Measurements from ENCODE around the gene GAA.

Gene GAA

DNA sequence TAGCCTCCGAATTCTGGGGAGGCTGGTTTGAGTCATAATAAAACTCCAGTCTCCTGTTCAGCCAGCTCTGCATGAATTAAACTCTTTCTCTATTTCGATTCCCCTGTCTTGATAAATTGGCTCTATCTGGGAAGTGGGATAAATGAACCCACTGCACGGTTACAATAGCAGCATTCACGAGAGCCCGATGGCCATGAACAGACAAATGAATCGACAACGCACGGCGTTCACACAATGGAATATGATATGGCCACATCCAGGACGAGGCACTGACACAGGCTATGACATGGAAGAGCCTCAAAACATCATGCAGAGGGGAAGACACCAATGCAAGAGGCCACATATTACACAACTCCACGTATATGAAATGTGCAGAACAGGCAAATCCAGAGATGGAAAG is 62.8 kb downstream of the GAA start:
- H3K4me3 ChIP-seq (ENCODE audit: low read depth, low read length) = no peak overlapping the region
- TF ChIP-seq, protein P1, sequence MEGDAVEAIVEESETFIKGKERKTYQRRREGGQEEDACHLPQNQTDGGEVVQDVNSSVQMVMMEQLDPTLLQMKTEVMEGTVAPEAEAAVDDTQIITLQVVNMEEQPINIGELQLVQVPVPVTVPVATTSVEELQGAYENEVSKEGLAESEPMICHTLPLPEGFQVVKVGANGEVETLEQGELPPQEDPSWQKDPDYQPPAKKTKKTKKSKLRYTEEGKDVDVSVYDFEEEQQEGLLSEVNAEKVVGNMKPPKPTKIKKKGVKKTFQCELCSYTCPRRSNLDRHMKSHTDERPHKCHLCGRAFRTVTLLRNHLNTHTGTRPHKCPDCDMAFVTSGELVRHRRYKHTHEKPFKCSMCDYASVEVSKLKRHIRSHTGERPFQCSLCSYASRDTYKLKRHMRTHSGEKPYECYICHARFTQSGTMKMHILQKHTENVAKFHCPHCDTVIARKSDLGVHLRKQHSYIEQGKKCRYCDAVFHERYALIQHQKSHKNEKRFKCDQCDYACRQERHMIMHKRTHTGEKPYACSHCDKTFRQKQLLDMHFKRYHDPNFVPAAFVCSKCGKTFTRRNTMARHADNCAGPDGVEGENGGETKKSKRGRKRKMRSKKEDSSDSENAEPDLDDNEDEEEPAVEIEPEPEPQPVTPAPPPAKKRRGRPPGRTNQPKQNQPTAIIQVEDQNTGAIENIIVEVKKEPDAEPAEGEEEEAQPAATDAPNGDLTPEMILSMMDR (IDR thresholded peaks at IDR 0.05; ENCODE audit: control insufficient read depth, extremely low read depth, insufficient read depth) = no peak
- DNase-seq (ENCODE audit: low read depth) = no peak

DNA sequence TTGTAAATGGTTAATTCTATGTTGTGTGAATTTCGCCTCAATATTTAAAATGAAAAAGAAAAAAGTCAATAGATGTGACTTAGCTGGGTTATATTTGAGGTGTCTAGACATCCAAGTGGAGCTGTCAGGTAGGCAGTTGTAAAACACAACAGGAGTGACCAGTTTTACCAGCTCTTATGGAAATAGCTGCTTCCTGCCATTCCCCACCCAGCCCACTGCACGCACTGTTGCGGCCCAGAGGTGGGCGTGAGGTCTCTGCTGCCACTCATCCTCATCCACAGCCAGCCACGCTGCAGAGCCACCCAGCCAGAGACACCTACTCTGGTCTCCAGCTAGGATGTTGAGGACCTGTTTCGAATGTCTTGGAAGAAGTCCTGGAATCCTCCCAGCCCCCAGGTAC is 65.1 kb downstream of the GAA start:
- peak; percentile 62 for DNase-seq (ENCODE audit: low read depth)
- H3K4me3 ChIP-seq (ENCODE audit: low read depth, low read length) = no peak overlapping the region
- TF ChIP-seq, protein P1 (IDR thresholded peaks at IDR 0.05; ENCODE audit: control insufficient read depth, extremely low read depth, insufficient read depth) = no peak

DNA sequence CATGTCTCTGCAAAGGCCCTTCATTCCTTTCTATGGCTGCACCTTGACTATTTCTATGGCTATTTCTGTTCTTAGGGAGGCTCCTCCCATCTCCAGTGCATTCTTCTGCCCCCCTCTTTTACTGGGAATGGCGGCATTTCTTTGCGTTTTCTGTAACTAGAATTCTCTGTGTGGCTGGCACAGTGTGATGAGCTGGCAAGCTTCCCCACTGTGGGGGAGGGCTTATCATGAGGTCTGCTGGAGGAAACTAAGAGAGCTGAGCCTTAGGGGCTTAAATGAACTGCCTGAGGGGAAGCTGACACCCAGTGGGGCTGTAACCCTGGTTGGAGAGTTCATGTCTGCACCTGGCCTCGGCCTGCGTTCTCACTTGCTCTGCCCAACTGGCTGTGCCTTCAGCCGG is 67.0 kb downstream of the GAA start:
- no peak for DNase-seq (ENCODE audit: low read depth)
- H3K4me3 ChIP-seq (ENCODE audit: low read depth, low read length) = no peak overlapping the region
- TF ChIP-seq, protein P1 (IDR thresholded peaks at IDR 0.05; ENCODE audit: control insufficient read depth, extremely low read depth, insufficient read depth) = no peak

DNA sequence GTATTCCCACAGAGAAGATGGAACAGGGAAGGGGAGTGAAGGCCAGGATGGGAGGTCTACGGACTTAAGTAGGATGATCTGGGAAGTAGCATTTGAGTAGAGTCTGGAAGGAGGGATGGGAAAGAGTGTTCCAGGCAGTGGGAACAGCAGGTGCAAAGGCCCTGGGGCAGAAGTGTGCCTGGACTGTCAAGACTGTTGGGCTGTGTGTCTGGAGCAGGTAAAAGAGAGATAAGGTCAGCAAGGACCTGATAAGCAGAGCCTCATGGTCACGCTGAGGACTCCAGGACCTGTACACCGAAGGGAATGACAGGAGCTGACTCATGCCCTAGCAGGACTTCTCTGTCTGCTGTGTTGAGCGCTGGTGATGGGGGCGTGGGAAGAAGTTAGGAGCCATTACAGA is 67.7 kb downstream of the GAA start:
- H3K4me3 ChIP-seq (ENCODE audit: low read depth, low read length) = no peak overlapping the region
- no peak for DNase-seq (ENCODE audit: low read depth)
- TF ChIP-seq, protein P1 (IDR thresholded peaks at IDR 0.05; ENCODE audit: control insufficient read depth, extremely low read depth, insufficient read depth) = no peak

Measured in LNCaP clone FGC (cell line).